Measurements from ENCODE around the gene MCAT.

Gene MCAT

GRCh38 chr22:43090130-43090789 is 52.9 kb downstream of the MCAT start:
- DNase-seq (ENCODE audit: low read depth) = peak; percentile 88

- peak; percentile 72 for DNase-seq (ENCODE audit: low read depth)
Measured at GRCh38 chr22:43088984-43089717, 54.0 kb downstream of the MCAT start, which contains the start of gene TTLL1. Gene TTLL1 (minus strand): TSS chr22:43089391. CDS start chr22:43075586, 13,805 bp downstream.

- DNase-seq (ENCODE audit: low read depth) = no peak
Measured at GRCh38 chr22:43088627-43088983, 54.6 kb downstream of the MCAT start.

- DNase-seq (ENCODE audit: low read depth) = no peak
Measured at GRCh38 chr22:43085658-43086606, 57.3 kb downstream of the MCAT start.
